Fibroblast of mammary gland (primary cell): Measurements from ENCODE around the gene CCBE1.
"Not testable (repeated sequence)": the region's sequence is repeated elsewhere in the genome, so short reads cannot be mapped to it uniquely, and the experiment has no call there.

ENCODE experiments used
- DNase-seq: peaks from one replicate; pipeline ENCODE4 v3.0.0-alpha.2; 2010; ENCODE audit warnings: low read depth
- H3K4me3 ChIP-seq: 2 replicates; pipeline ENCODE4 v1.5.1; 2011; ENCODE audit warnings: low read depth, mild to moderate bottlenecking, low read length, moderate library complexity; ENCODE audit not compliant: control insufficient read depth
- CTCF ChIP-seq: conservative IDR thresholded peaks from 2 replicates; pipeline ENCODE4 v1.5.1; 2011; ENCODE audit warnings: low read depth, low read length, inconsistent platforms; ENCODE audit not compliant: control insufficient read depth, insufficient read depth

Gene CCBE1

GRCh38 chr18:59656373-59656887 lies 40.8 kb downstream of the CCBE1 start:
- no peak for DNase-seq
- H3K4me3 ChIP-seq, result no peak overlapping the region

GRCh38 chr18:59655676-59656075 lies 41.5 kb downstream of the CCBE1 start:
- no peak for TF ChIP-seq CTCF
- no peak overlapping the region for H3K4me3 ChIP-seq
- DNase-seq, result no peak

More at GRCh38 chr18:59656373-59656887, 40.8 kb downstream of the CCBE1 start:
- TF ChIP-seq CTCF, result no peak

GRCh38 chr18:59651071-59651470 lies 46.2 kb downstream of the CCBE1 start:
- H3K4me3 ChIP-seq, result no peak overlapping the region
- TF ChIP-seq CTCF, result no peak
- no peak for DNase-seq

GRCh38 chr18:59650266-59650820 lies 46.9 kb downstream of the CCBE1 start:
- no peak overlapping the region for H3K4me3 ChIP-seq
- no peak for DNase-seq
- TF ChIP-seq CTCF, result no peak

GRCh38 chr18:59649591-59649990 lies 47.6 kb downstream of the CCBE1 start:
- peak; percentile 39 for DNase-seq
- TF ChIP-seq CTCF, result no peak
- no peak overlapping the region for H3K4me3 ChIP-seq

GRCh38 chr18:59648469-59648868 lies 48.8 kb downstream of the CCBE1 start:
- not testable (repeated sequence) for DNase-seq, H3K4me3 ChIP-seq

GRCh38 chr18:59646963-59647307 lies 50.3 kb downstream of the CCBE1 start:
- no peak overlapping the region for H3K4me3 ChIP-seq
- no peak for TF ChIP-seq CTCF
- DNase-seq, result no peak
